SK-N-MC (cell line): Measurements from ENCODE around the gene CNPY3.

ENCODE experiments used
- EZH2 ChIP-seq: fragments of 200-600 bp; sonication (generic); IDR thresholded peaks from one replicate; pipeline ENCODE4 v1.6.1; 2017; ENCODE audit warnings: antibody characterized with exemption
- POLR2AphosphoS5 ChIP-seq: IDR thresholded peaks from 2 replicates; pipeline ENCODE4 v1.6.1; 2012; ENCODE audit warnings: mild to moderate bottlenecking, low read depth, low read length, borderline replicate concordance

GRCh38 chr6:42935322-42935721, 6.0 kb downstream of the CNPY3 start:
- no peak for TF ChIP-seq EZH2
- TF ChIP-seq POLR2AphosphoS5 = no peak
